ENCODE results near the gene KIAA1755.

The KIAA1755 gene

GRCh38 chr20:38260378-38261053, at the start of gene KIAA1755:
Gene KIAA1755 (minus strand): TSS chr20:38260735. CDS start chr20:38260500, 235 bp downstream.
- in situ Hi-C loops (cut with MboI; ENCODE audit: low sequenced_read_pairs): no loop called here

- in situ Hi-C loops (cut with MboI; ENCODE audit: low sequenced_read_pairs): no loop called here
Observed at GRCh38 chr20:38308447-38308846, 47.9 kb upstream of the KIAA1755 start.

- in situ Hi-C loops (cut with MboI; ENCODE audit: low sequenced_read_pairs): no loop called here
Observed at GRCh38 chr20:38308047-38308438, 47.5 kb upstream of the KIAA1755 start.

- in situ Hi-C loops (cut with MboI; ENCODE audit: low sequenced_read_pairs): no loop called here
Observed at GRCh38 chr20:38307371-38308046, 47.0 kb upstream of the KIAA1755 start.

GRCh38 chr20:38306379-38306778, 45.8 kb upstream of the KIAA1755 start:
- in situ Hi-C loops (cut with MboI; ENCODE audit: low sequenced_read_pairs): no loop called here

- in situ Hi-C loops (cut with MboI; ENCODE audit: low sequenced_read_pairs): no loop called here
Observed at GRCh38 chr20:38305541-38305940, 45.0 kb upstream of the KIAA1755 start.

- in situ Hi-C loops (cut with MboI; ENCODE audit: low sequenced_read_pairs): no loop called here
Observed at GRCh38 chr20:38304845-38305447, 44.4 kb upstream of the KIAA1755 start.

GRCh38 chr20:38303908-38304379, 43.4 kb upstream of the KIAA1755 start, which contains the start of gene BPI:
Gene BPI (plus strand): TSS chr20:38304156. CDS start chr20:38304224, 68 bp downstream.
- in situ Hi-C loops (cut with MboI; ENCODE audit: low sequenced_read_pairs): no loop called here

GRCh38 chr20:38302786-38303185, 42.3 kb upstream of the KIAA1755 start:
- in situ Hi-C loops (cut with MboI; ENCODE audit: low sequenced_read_pairs): no loop called here

- in situ Hi-C loops (cut with MboI; ENCODE audit: low sequenced_read_pairs): no loop called here
Observed at GRCh38 chr20:38301309-38301708, 40.8 kb upstream of the KIAA1755 start.

GRCh38 chr20:38300438-38300837, 39.9 kb upstream of the KIAA1755 start:
- in situ Hi-C loops (cut with MboI; ENCODE audit: low sequenced_read_pairs): no loop called here

GRCh38 chr20:38299963-38300362, 39.4 kb upstream of the KIAA1755 start:
- in situ Hi-C loops (cut with MboI; ENCODE audit: low sequenced_read_pairs): no loop called here

- in situ Hi-C loops (cut with MboI; ENCODE audit: low sequenced_read_pairs): no loop called here
Observed at GRCh38 chr20:38298768-38299288, 38.3 kb upstream of the KIAA1755 start.

GRCh38 chr20:38297916-38298674, 37.6 kb upstream of the KIAA1755 start:
- in situ Hi-C loops (cut with MboI; ENCODE audit: low sequenced_read_pairs): no loop called here

GRCh38 chr20:38296433-38296832, 35.9 kb upstream of the KIAA1755 start:
- in situ Hi-C loops (cut with MboI; ENCODE audit: low sequenced_read_pairs): no loop called here

- in situ Hi-C loops (cut with MboI; ENCODE audit: low sequenced_read_pairs): no loop called here
Observed at GRCh38 chr20:38295811-38296210, 35.3 kb upstream of the KIAA1755 start.

- in situ Hi-C loops (cut with MboI; ENCODE audit: low sequenced_read_pairs): no loop called here
Observed at GRCh38 chr20:38294076-38294591, 33.6 kb upstream of the KIAA1755 start.

- in situ Hi-C loops (cut with MboI; ENCODE audit: low sequenced_read_pairs): no loop called here
Observed at GRCh38 chr20:38293491-38294065, 33.0 kb upstream of the KIAA1755 start.

GRCh38 chr20:38291966-38292365, 31.4 kb upstream of the KIAA1755 start:
- in situ Hi-C loops (cut with MboI; ENCODE audit: low sequenced_read_pairs): no loop called here
